ENCODE results near the gene DNAJC1. TPM values are rescaled to one million over a fixed set of nuclear protein-coding genes. Genes with fewer than 3 reads are reported as not detected.
"Not testable (repeated sequence)": the region's sequence is repeated elsewhere in the genome, so short reads cannot be mapped to it uniquely, and the experiment has no call there.

Gene DNAJC1
- total and polyA plus RNA-seq, 5 donors from 2014 or later: 12.9 to 27.5 (median 22.7) TPM

DNA sequence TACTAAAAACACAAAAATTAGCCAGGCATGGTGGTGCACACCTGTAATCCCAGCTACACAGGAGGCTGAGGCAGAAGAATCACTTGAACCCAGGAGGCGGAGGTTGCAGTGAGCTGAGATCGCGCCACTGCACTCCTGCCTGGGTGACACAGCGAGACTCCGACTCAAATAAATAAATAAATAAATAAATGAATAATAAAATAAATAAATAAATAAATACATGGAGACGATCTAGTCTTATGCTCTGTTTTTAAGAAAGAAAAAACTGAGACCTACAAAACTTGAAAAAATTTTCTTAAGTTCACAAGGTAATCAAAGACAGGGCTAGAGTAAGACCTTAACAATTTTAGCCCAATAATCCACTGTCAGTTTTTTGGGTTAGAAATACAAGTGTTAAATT lies 181.3 kb downstream of the DNAJC1 start:
- Mint-ChIP-seq H3K4me3 (peak overlapping the region in 1 of 4 donors; percentile 47), H3K9me3 (peaks cover 4 to 21% (median 10%) of the 10 kb centered on the region in 7 donors), H3K36me3 (peaks cover 26% of the 10 kb centered on the region)
- not testable (repeated sequence) for H3K27me3 Mint-ChIP-seq; H3K36me3 ChIP-seq (ENCODE audit: control insufficient read depth, insufficient read depth, low read length); H3K4me1 Mint-ChIP-seq; DNase-seq; H3K27me3 ChIP-seq (ENCODE audit: control insufficient read depth, insufficient read depth, low read length); H3K4me3 ChIP-seq (ENCODE audit: low read depth, low read length); H3K4me1 ChIP-seq (ENCODE audit: control insufficient read depth, insufficient read depth, low read length, poor library complexity, severe bottlenecking); ATAC-seq (ENCODE audit: low read depth in 2 of 2); H3K27ac ChIP-seq (ENCODE audit: insufficient read depth, low read length, poor library complexity, severe bottlenecking); H3K27ac Mint-ChIP-seq
- H3K9me3 ChIP-seq (ENCODE audit: control insufficient read depth in 2 of 2, low read length in 2 of 2): peaks cover 13 to 16% of the 10 kb centered on the region in 2 experiments

DNA sequence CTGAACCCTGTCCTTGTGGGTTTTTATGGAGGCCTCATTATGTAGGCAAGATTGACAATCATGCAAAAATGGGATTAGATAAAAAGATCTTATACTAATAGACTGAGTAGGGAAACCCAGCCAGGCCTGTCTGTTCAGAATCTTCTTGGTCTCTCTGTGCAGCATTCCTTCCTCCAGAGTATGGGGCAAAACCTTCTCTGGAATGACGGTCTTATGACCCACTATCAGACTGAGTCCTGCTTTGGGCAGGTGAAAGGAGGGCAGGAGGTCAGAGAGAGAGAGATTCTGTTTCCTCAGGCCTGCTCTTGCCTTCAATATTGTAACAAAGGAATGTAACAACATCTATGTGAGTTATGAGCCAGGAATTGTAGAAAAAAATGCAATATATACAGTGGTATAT lies 182.6 kb downstream of the DNAJC1 start:
- ATAC-seq (ENCODE audit: low read depth in 2 of 2) (no peak), DNase-seq (no peak)
- no peaks in the 10 kb centered on the region for H3K4me1 ChIP-seq (ENCODE audit: control insufficient read depth, insufficient read depth, low read length, poor library complexity, severe bottlenecking)
- no peak overlapping the region for H3K27ac Mint-ChIP-seq
- H3K4me3 Mint-ChIP-seq: no peak overlapping the region
- no peaks in the 10 kb centered on the region for H3K36me3 ChIP-seq (ENCODE audit: control insufficient read depth, insufficient read depth, low read length)
- H3K27me3 ChIP-seq (ENCODE audit: control insufficient read depth, insufficient read depth, low read length): no peaks in the 10 kb centered on the region
- H3K9me3 Mint-ChIP-seq: peaks cover 3 to 11% (median 6%) of the 10 kb centered on the region in 7 donors
- H3K4me1 Mint-ChIP-seq: no peaks in the 10 kb centered on the region
- H3K36me3 Mint-ChIP-seq: peaks cover 22% of the 10 kb centered on the region
- peaks cover 4 to 5% of the 10 kb centered on the region in 2 experiments for H3K9me3 ChIP-seq (ENCODE audit: control insufficient read depth in 2 of 2, low read length in 2 of 2)
- H3K4me3 ChIP-seq (ENCODE audit: low read depth, low read length): no peak overlapping the region
- no peaks in the 10 kb centered on the region for H3K27me3 Mint-ChIP-seq
- H3K27ac ChIP-seq (ENCODE audit: insufficient read depth, low read length, poor library complexity, severe bottlenecking): no peak overlapping the region

- H3K9me3 Mint-ChIP-seq: not testable (repeated sequence)
Measured at GRCh38 chr10:21818416-21818815, 185.1 kb downstream of the DNAJC1 start.

DNA sequence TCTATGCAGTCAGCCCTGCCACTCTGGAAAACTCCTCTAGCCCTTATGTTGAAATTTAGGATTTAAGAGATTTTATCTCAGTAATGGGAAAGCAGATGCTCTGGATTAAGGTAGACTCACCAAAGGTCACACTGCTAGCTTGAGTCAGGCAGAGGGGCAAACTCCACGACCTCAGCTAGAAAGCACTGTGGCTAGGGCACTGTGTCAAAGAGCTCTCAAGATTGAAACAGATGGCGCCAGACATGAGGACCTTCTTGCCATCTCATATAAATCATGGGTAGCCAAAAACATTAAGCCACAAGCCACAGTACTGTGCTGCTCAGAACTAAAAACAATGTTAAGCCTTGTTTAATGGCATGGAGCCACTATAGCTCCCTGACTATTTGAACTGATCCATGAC lies 188.7 kb downstream of the DNAJC1 start:
- H3K4me3 Mint-ChIP-seq: no peak overlapping the region

More at GRCh38 chr10:21818416-21818815, 185.1 kb downstream of the DNAJC1 start:
- H3K4me1 ChIP-seq (ENCODE audit: control insufficient read depth, insufficient read depth, low read length, poor library complexity, severe bottlenecking); H3K27me3 Mint-ChIP-seq; H3K9me3 ChIP-seq (ENCODE audit: control insufficient read depth in 2 of 2, low read length in 2 of 2); H3K27me3 ChIP-seq (ENCODE audit: control insufficient read depth, insufficient read depth, low read length); ATAC-seq (ENCODE audit: low read depth in 2 of 2); H3K27ac ChIP-seq (ENCODE audit: insufficient read depth, low read length, poor library complexity, severe bottlenecking); DNase-seq; H3K36me3 ChIP-seq (ENCODE audit: control insufficient read depth, insufficient read depth, low read length); H3K4me3 Mint-ChIP-seq; H3K4me3 ChIP-seq (ENCODE audit: low read depth, low read length); H3K27ac Mint-ChIP-seq; H3K4me1 Mint-ChIP-seq: not testable (repeated sequence)
- H3K36me3 Mint-ChIP-seq: peaks cover 35% of the 10 kb centered on the region

GRCh38 chr10:21813946-21814345 lies 189.6 kb downstream of the DNAJC1 start:
- ATAC-seq (ENCODE audit: low read depth in 2 of 2) (no peak), DNase-seq (no peak)
- H3K27me3 Mint-ChIP-seq: no peaks in the 10 kb centered on the region
- H3K9me3 ChIP-seq (ENCODE audit: control insufficient read depth in 2 of 2, low read length in 2 of 2): no peaks in the 10 kb centered on the region
- no peaks in the 10 kb centered on the region for H3K27me3 ChIP-seq (ENCODE audit: control insufficient read depth, insufficient read depth, low read length)
- H3K27ac Mint-ChIP-seq: no peak overlapping the region
- H3K36me3 ChIP-seq (ENCODE audit: control insufficient read depth, insufficient read depth, low read length): no peaks in the 10 kb centered on the region
- H3K4me1 ChIP-seq (ENCODE audit: control insufficient read depth, insufficient read depth, low read length, poor library complexity, severe bottlenecking): no peaks in the 10 kb centered on the region
- H3K4me1 Mint-ChIP-seq: no peaks in the 10 kb centered on the region
- H3K36me3 Mint-ChIP-seq: peaks cover 24% of the 10 kb centered on the region
- H3K27ac ChIP-seq (ENCODE audit: insufficient read depth, low read length, poor library complexity, severe bottlenecking): no peak overlapping the region
- H3K4me3 Mint-ChIP-seq: no peak overlapping the region
- peaks cover 0 to 4% (median 0%) of the 10 kb centered on the region in 7 donors for H3K9me3 Mint-ChIP-seq
- no peak overlapping the region for H3K4me3 ChIP-seq (ENCODE audit: low read depth, low read length)

More for the DNA sequence above, 188.7 kb downstream of the DNAJC1 start:
- H3K27me3 Mint-ChIP-seq: no peaks in the 10 kb centered on the region
- H3K9me3 Mint-ChIP-seq: peaks cover 0 to 4% (median 0%) of the 10 kb centered on the region in 7 donors
- no peak for ATAC-seq (ENCODE audit: low read depth in 2 of 2)
- no peak overlapping the region for H3K27ac Mint-ChIP-seq
- Histone ChIP-seq H3K4me3 (ENCODE audit: low read depth, low read length) (no peak overlapping the region), H3K27ac (ENCODE audit: insufficient read depth, low read length, poor library complexity, severe bottlenecking) (no peak overlapping the region), H3K36me3 (ENCODE audit: control insufficient read depth, insufficient read depth, low read length) (no peaks in the 10 kb centered on the region), H3K27me3 (ENCODE audit: control insufficient read depth, insufficient read depth, low read length) (no peaks in the 10 kb centered on the region), H3K4me1 (ENCODE audit: control insufficient read depth, insufficient read depth, low read length, poor library complexity, severe bottlenecking) (no peaks in the 10 kb centered on the region), H3K9me3 (ENCODE audit: control insufficient read depth in 2 of 2, low read length in 2 of 2) (no peaks in the 10 kb centered on the region)
- no peaks in the 10 kb centered on the region for H3K4me1 Mint-ChIP-seq
- no peak for DNase-seq
- peaks cover 24% of the 10 kb centered on the region for H3K36me3 Mint-ChIP-seq

GRCh38 chr10:21811245-21811585 lies 192.3 kb downstream of the DNAJC1 start:
- Mint-ChIP-seq H3K36me3 (peaks cover 16% of the 10 kb centered on the region), H3K4me3 (no peak overlapping the region), H3K9me3 (peaks cover 0 to 4% (median 0%) of the 10 kb centered on the region in 7 donors), H3K27me3 (no peaks in the 10 kb centered on the region), H3K4me1 (peaks cover 0 to 2% (median 0%) of the 10 kb centered on the region in 4 donors), H3K27ac (no peak overlapping the region)
- Histone ChIP-seq H3K27me3 (ENCODE audit: control insufficient read depth, insufficient read depth, low read length) (no peaks in the 10 kb centered on the region), H3K9me3 (ENCODE audit: control insufficient read depth in 2 of 2, low read length in 2 of 2) (no peaks in the 10 kb centered on the region), H3K27ac (ENCODE audit: insufficient read depth, low read length, poor library complexity, severe bottlenecking) (no peak overlapping the region), H3K36me3 (ENCODE audit: control insufficient read depth, insufficient read depth, low read length) (no peaks in the 10 kb centered on the region), H3K4me3 (ENCODE audit: low read depth, low read length) (no peak overlapping the region), H3K4me1 (ENCODE audit: control insufficient read depth, insufficient read depth, low read length, poor library complexity, severe bottlenecking) (no peaks in the 10 kb centered on the region)
- DNase-seq (no peak), ATAC-seq (ENCODE audit: low read depth in 2 of 2) (no peak)

- Histone ChIP-seq H3K27ac (ENCODE audit: insufficient read depth, low read length, poor library complexity, severe bottlenecking) (no peak overlapping the region), H3K27me3 (ENCODE audit: control insufficient read depth, insufficient read depth, low read length) (no peaks in the 10 kb centered on the region), H3K36me3 (ENCODE audit: control insufficient read depth, insufficient read depth, low read length) (no peaks in the 10 kb centered on the region), H3K4me3 (ENCODE audit: low read depth, low read length) (no peak overlapping the region), H3K9me3 (ENCODE audit: control insufficient read depth in 2 of 2, low read length in 2 of 2) (no peaks in the 10 kb centered on the region), H3K4me1 (ENCODE audit: control insufficient read depth, insufficient read depth, low read length, poor library complexity, severe bottlenecking) (no peaks in the 10 kb centered on the region)
- DNase-seq (no peak), ATAC-seq (ENCODE audit: low read depth in 2 of 2) (no peak)
- H3K4me1 Mint-ChIP-seq: peaks cover 0 to 4% (median 0%) of the 10 kb centered on the region in 4 donors
- peaks cover 0 to 4% (median 0%) of the 10 kb centered on the region in 7 donors for H3K9me3 Mint-ChIP-seq
- H3K4me3 Mint-ChIP-seq: peak overlapping the region in 1 of 4 donors; percentile 54
- H3K36me3 Mint-ChIP-seq: peaks cover 14% of the 10 kb centered on the region
- peak overlapping the region in 1 of 3 donors; percentile 12 for H3K27ac Mint-ChIP-seq
- H3K27me3 Mint-ChIP-seq: no peaks in the 10 kb centered on the region
Measured at GRCh38 chr10:21810582-21811244, 192.8 kb downstream of the DNAJC1 start.

DNA sequence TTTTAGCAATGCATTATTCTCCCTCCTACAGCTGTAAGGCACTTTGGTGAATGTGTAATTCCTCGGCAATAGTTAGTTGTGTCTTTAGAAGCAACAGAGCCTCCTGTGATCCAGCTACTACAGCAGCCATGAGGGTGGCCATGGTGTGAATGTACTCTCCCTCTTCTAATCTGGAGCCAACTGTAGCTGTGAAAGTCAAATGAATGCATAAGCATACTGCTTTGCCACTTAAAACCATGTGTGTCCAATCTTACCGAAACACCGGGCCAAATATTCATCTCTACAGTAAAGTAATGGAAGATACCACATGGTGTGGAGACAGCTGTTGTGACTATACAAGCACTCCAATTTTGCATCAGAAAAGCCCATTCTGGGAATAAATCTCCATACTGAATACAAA lies 195.0 kb downstream of the DNAJC1 start:
- Histone ChIP-seq H3K9me3 (ENCODE audit: control insufficient read depth in 2 of 2, low read length in 2 of 2) (no peaks in the 10 kb centered on the region), H3K27me3 (ENCODE audit: control insufficient read depth, insufficient read depth, low read length) (no peaks in the 10 kb centered on the region), H3K27ac (ENCODE audit: insufficient read depth, low read length, poor library complexity, severe bottlenecking) (no peak overlapping the region), H3K36me3 (ENCODE audit: control insufficient read depth, insufficient read depth, low read length) (no peaks in the 10 kb centered on the region), H3K4me3 (ENCODE audit: low read depth, low read length) (no peak overlapping the region), H3K4me1 (ENCODE audit: control insufficient read depth, insufficient read depth, low read length, poor library complexity, severe bottlenecking) (no peaks in the 10 kb centered on the region)
- DNase-seq (no peak), ATAC-seq (ENCODE audit: low read depth in 2 of 2) (no peak)
- Mint-ChIP-seq H3K36me3 (no peaks in the 10 kb centered on the region), H3K27me3 (no peaks in the 10 kb centered on the region), H3K9me3 (peaks cover 0 to 1% (median 0%) of the 10 kb centered on the region in 7 donors), H3K4me1 (peaks cover 0 to 5% (median 0%) of the 10 kb centered on the region in 4 donors), H3K4me3 (no peak overlapping the region), H3K27ac (no peak overlapping the region)
